Liver (tissue), 9 donors: ENCODE results near the gene COL23A1. TPM values are rescaled to one million over a fixed set of nuclear protein-coding genes. Genes with fewer than 3 reads are reported as not detected.

Experiments
- DNase-seq: peaks from one replicate; pipeline ENCODE4 v3.0.0-alpha.2; 2017; ENCODE audit warnings: low spot score
- H3K27ac ChIP-seq, 2 donors: one replicate each; pipeline ENCODE4 v1.7.0; 2013; ENCODE audit warnings: inconsistent platforms in 2 of 2, low read length in 2 of 2, control low read depth in 1 of 2, low read depth in 1 of 2, mild to moderate bottlenecking in 1 of 2
- H3K27me3 ChIP-seq, 4 donors: one replicate each; pipeline versions ENCODE4 v1.6.1 to v1.7.0; 2013; ENCODE audit warnings: low read length in 3 of 4, inconsistent platforms in 1 of 4, mild to moderate bottlenecking in 1 of 4, moderate library complexity in 1 of 4; ENCODE audit not compliant: control insufficient read depth in 4 of 4, insufficient read depth in 4 of 4
- H3K36me3 ChIP-seq, 4 donors: one replicate each; pipeline versions ENCODE4 v1.6.1 to v1.7.0; 2013; ENCODE audit warnings: low read length in 3 of 4, mild to moderate bottlenecking in 3 of 4, low read depth in 1 of 4, moderate library complexity in 1 of 4; ENCODE audit not compliant: control insufficient read depth in 4 of 4, insufficient read depth in 3 of 4
- H3K4me1 ChIP-seq, 4 donors: one replicate each; pipeline versions ENCODE4 v1.6.1 to v1.7.0; 2013; ENCODE audit warnings: low read length in 3 of 4, mild to moderate bottlenecking in 3 of 4, moderate library complexity in 1 of 4; ENCODE audit not compliant: control insufficient read depth in 4 of 4, insufficient read depth in 4 of 4
- H3K4me3 ChIP-seq, 3 donors: one replicate each; pipeline versions ENCODE4 v1.6.1 to v1.7.0; 2013; ENCODE audit warnings: low read length in 3 of 3, control low read depth in 1 of 3, low read depth in 1 of 3, mild to moderate bottlenecking in 1 of 3
- H3K9ac ChIP-seq, 2 donors: one replicate each; pipeline ENCODE4 v1.7.0; 2013; ENCODE audit warnings: low read length in 2 of 2, mild to moderate bottlenecking in 2 of 2, moderate library complexity in 2 of 2, control low read depth in 1 of 2, low read depth in 1 of 2
- H3K9me3 ChIP-seq, 4 donors: one replicate each; pipeline versions ENCODE4 v1.6.1 to v1.7.0; 2013; ENCODE audit warnings: low read length in 3 of 4; ENCODE audit not compliant: control insufficient read depth in 4 of 4
- EGR1 ChIP-seq, 2 donors: IDR thresholded peaks; 2 replicates each; pipeline ENCODE4 v1.6.1; 2016 to 2018; ENCODE audit warnings: antibody characterized with exemption in 2 of 2, low read depth in 2 of 2
- FOXA1 ChIP-seq: IDR thresholded peaks from 2 replicates; pipeline ENCODE4 v1.6.1; 2016; ENCODE audit warnings: antibody characterized with exemption
- FOXA2 ChIP-seq: IDR thresholded peaks from 2 replicates; pipeline ENCODE4 v1.6.1; 2016; ENCODE audit warnings: antibody characterized with exemption
- GABPA ChIP-seq, 2 donors: IDR thresholded peaks in 1 of 2; conservative IDR thresholded peaks in 1 of 2; 2 replicates each; pipeline ENCODE4 v1.6.1; 2016; ENCODE audit warnings: antibody characterized with exemption in 2 of 2, mild to moderate bottlenecking in 1 of 2, moderate library complexity in 1 of 2
- HNF4A ChIP-seq, 2 donors: conservative IDR thresholded peaks; 2 replicates each; pipeline ENCODE4 v1.6.1; 2016; ENCODE audit warnings: antibody characterized with exemption in 2 of 2, mild to moderate bottlenecking in 2 of 2
- HNF4G ChIP-seq: IDR thresholded peaks from 2 replicates; pipeline ENCODE4 v1.6.1; 2016; ENCODE audit warnings: antibody characterized with exemption
- JUND ChIP-seq, 2 donors: IDR thresholded peaks; 2 replicates each; pipeline ENCODE4 v1.6.1; 2016; ENCODE audit warnings: antibody characterized with exemption in 2 of 2
- NR2F2 ChIP-seq: IDR thresholded peaks from 2 replicates; pipeline ENCODE4 v1.6.1; 2016; ENCODE audit warnings: antibody characterized with exemption
- RAD21 ChIP-seq, 2 donors: IDR thresholded peaks; 2 replicates each; pipeline ENCODE4 v1.6.1; 2016; ENCODE audit warnings: antibody characterized with exemption in 2 of 2, mild to moderate bottlenecking in 2 of 2
- RXRA ChIP-seq, 2 donors: IDR thresholded peaks; 2 replicates each; pipeline ENCODE4 v1.6.1; 2017 to 2018; ENCODE audit warnings: antibody characterized with exemption in 2 of 2, mild to moderate bottlenecking in 1 of 2
- SP1 ChIP-seq: IDR thresholded peaks from 2 replicates; pipeline ENCODE4 v1.6.1; 2018; ENCODE audit warnings: antibody characterized with exemption, mild to moderate bottlenecking
- TAF1 ChIP-seq: conservative IDR thresholded peaks from 2 replicates; pipeline ENCODE4 v1.6.1; 2016; ENCODE audit warnings: antibody characterized with exemption, mild to moderate bottlenecking
- YY1 ChIP-seq: IDR thresholded peaks from 2 replicates; pipeline ENCODE4 v1.6.1; 2016; ENCODE audit warnings: antibody characterized with exemption, mild to moderate bottlenecking
- WGBS: extraction: QIAGEN DNeasy Blood & Tissue Kit; methylation state at CpG from one replicate; pipeline ENCODE4 v1.1.7; 2013; 5-methylcytosine and 5-hydroxymethylcytosine counted together
- polyA plus RNA-seq, 2 donors: library from polyadenylated mRNA; stranded (reverse) in 1 of 2; unstranded in 1 of 2; fragments of 200-250 nt in 1 of 2; fragments of >200 nt in 1 of 2; fragmentation: Nextera tagmentation in 1 of 2; extraction: Ambion mirVana in 1 of 2; gene quantifications; one replicate each; pipeline versions ENCODE4 v1.2.1 to v1.2.3, GENCODE V29; 2013 to 2015
- total RNA-seq, 2 donors: library from RNA; depleted of rRNA; stranded (reverse); fragments of >200 nt; gene quantifications; one replicate each; pipeline ENCODE4 v1.2.3, GENCODE V29; 2014
- TF ChIP-seq, protein P1 (sequence below): IDR thresholded peaks from 2 replicates; pipeline ENCODE4 v1.6.1; 2016; ENCODE audit warnings: antibody characterized with exemption
- TF ChIP-seq, protein P2 (sequence below): IDR thresholded peaks from 2 replicates; pipeline ENCODE4 v1.6.1; 2016; ENCODE audit warnings: antibody characterized with exemption
- TF ChIP-seq, protein P3 (sequence below): fragments of 150-350 bp; IDR thresholded peaks from 2 replicates; pipeline ENCODE4 v1.5.1; 2017; ENCODE audit warnings: improper control_type of control experiment, low read depth, low read length; ENCODE audit not compliant: missing input control
- TF ChIP-seq, protein P4 (sequence below): IDR thresholded peaks from 2 replicates; pipeline ENCODE4 v1.6.1; 2016; ENCODE audit warnings: antibody characterized with exemption
- TF ChIP-seq, protein P5 (sequence below): IDR thresholded peaks from 2 replicates; pipeline ENCODE4 v1.6.1; 2016; ENCODE audit warnings: antibody characterized with exemption, mild to moderate bottlenecking
- donor health status: healthy.
- donor health status: healthy.
- donor health status: healthy.
- donor health status: healthy.
- donor health status: healthy.

The COL23A1 gene
- total and polyA plus RNA-seq, 4 donors, result 0.08 to 1.4 (median 0.27) TPM

DNA sequence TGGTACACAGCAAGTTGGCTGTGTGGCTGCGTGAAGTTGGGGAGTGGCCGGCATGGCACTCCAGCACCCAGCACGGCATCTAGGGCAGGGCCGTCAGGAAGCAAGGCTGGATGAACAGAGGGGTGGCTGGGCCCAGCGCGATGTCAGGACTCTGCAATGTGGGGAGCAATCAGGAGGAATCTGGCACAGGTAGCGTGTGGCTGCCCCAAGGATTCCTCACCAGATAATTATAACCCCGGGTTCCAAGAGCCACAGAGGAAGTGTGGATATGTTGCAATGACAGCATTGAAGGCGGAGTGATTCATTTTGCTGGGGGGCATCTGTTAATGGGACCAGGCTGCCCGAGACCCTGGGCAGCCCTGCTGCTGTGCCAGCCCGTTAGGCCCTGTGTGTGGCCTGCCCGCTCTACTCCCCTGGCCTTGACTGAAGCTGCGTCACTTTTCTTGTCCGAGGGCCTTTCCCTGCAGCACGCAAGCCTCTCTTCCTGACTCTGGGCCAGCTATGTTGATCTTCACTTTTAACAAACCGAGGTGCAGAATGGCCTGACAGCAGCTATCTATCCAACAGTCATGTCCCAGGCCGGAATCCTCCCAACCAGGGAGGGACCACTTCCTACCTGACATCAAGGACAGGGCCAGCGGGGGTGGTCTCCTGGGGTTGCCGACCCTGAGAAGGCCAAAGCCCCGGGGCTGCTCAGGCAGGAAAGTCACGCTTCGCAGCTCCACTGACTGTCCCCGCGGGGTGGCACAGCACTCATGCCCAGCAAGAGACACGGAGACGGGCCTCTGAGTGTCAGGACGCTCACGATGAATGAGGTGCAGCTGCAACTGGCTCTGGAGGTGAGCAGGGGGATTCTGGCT lies 239.6 kb downstream of the COL23A1 start:
- Histone ChIP-seq H3K9ac (no peak overlapping the region), H3K27ac (no peak overlapping the region), H3K9me3 (no peaks in the 10 kb centered on the region), H3K27me3 (no peaks in the 10 kb centered on the region), H3K4me3 (no peak overlapping the region), H3K4me1 (no peaks in the 10 kb centered on the region), H3K36me3 (no peaks in the 10 kb centered on the region)
- no peak for DNase-seq
- TF ChIP-seq TAF1, result no peak
- no peak for TF ChIP-seq RAD21 (IDR thresholded peaks at IDR 0.05)
- no peak for TF ChIP-seq EGR1 (IDR thresholded peaks at IDR 0.05; ENCODE audit: low read depth in 2 of 2)
- TF ChIP-seq FOXA1, result no peak
- TF ChIP-seq, protein P1, sequence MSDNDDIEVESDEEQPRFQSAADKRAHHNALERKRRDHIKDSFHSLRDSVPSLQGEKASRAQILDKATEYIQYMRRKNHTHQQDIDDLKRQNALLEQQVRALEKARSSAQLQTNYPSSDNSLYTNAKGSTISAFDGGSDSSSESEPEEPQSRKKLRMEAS, result no peak
- TF ChIP-seq, protein P2, sequence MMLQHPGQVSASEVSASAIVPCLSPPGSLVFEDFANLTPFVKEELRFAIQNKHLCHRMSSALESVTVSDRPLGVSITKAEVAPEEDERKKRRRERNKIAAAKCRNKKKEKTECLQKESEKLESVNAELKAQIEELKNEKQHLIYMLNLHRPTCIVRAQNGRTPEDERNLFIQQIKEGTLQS, result no peak
- no peak for TF ChIP-seq FOXA2
- TF ChIP-seq HNF4G, result no peak
- no peak for TF ChIP-seq NR2F2
- TF ChIP-seq, protein P3, sequence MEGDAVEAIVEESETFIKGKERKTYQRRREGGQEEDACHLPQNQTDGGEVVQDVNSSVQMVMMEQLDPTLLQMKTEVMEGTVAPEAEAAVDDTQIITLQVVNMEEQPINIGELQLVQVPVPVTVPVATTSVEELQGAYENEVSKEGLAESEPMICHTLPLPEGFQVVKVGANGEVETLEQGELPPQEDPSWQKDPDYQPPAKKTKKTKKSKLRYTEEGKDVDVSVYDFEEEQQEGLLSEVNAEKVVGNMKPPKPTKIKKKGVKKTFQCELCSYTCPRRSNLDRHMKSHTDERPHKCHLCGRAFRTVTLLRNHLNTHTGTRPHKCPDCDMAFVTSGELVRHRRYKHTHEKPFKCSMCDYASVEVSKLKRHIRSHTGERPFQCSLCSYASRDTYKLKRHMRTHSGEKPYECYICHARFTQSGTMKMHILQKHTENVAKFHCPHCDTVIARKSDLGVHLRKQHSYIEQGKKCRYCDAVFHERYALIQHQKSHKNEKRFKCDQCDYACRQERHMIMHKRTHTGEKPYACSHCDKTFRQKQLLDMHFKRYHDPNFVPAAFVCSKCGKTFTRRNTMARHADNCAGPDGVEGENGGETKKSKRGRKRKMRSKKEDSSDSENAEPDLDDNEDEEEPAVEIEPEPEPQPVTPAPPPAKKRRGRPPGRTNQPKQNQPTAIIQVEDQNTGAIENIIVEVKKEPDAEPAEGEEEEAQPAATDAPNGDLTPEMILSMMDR, result no peak
- no peak for TF ChIP-seq SP1
- no peak for TF ChIP-seq RXRA (IDR thresholded peaks at IDR 0.05)
- no peak for TF ChIP-seq HNF4A (conservative IDR thresholded peaks at IDR 0.05)
- TF ChIP-seq YY1, result no peak
- TF ChIP-seq, protein P4, sequence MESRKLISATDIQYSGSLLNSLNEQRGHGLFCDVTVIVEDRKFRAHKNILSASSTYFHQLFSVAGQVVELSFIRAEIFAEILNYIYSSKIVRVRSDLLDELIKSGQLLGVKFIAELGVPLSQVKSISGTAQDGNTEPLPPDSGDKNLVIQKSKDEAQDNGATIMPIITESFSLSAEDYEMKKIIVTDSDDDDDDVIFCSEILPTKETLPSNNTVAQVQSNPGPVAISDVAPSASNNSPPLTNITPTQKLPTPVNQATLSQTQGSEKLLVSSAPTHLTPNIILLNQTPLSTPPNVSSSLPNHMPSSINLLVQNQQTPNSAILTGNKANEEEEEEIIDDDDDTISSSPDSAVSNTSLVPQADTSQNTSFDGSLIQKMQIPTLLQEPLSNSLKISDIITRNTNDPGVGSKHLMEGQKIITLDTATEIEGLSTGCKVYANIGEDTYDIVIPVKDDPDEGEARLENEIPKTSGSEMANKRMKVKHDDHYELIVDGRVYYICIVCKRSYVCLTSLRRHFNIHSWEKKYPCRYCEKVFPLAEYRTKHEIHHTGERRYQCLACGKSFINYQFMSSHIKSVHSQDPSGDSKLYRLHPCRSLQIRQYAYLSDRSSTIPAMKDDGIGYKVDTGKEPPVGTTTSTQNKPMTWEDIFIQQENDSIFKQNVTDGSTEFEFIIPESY, result no peak
- no peak for TF ChIP-seq JUND (IDR thresholded peaks at IDR 0.05)
- TF ChIP-seq, protein P5, sequence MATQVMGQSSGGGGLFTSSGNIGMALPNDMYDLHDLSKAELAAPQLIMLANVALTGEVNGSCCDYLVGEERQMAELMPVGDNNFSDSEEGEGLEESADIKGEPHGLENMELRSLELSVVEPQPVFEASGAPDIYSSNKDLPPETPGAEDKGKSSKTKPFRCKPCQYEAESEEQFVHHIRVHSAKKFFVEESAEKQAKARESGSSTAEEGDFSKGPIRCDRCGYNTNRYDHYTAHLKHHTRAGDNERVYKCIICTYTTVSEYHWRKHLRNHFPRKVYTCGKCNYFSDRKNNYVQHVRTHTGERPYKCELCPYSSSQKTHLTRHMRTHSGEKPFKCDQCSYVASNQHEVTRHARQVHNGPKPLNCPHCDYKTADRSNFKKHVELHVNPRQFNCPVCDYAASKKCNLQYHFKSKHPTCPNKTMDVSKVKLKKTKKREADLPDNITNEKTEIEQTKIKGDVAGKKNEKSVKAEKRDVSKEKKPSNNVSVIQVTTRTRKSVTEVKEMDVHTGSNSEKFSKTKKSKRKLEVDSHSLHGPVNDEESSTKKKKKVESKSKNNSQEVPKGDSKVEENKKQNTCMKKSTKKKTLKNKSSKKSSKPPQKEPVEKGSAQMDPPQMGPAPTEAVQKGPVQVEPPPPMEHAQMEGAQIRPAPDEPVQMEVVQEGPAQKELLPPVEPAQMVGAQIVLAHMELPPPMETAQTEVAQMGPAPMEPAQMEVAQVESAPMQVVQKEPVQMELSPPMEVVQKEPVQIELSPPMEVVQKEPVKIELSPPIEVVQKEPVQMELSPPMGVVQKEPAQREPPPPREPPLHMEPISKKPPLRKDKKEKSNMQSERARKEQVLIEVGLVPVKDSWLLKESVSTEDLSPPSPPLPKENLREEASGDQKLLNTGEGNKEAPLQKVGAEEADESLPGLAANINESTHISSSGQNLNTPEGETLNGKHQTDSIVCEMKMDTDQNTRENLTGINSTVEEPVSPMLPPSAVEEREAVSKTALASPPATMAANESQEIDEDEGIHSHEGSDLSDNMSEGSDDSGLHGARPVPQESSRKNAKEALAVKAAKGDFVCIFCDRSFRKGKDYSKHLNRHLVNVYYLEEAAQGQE, result no peak
- TF ChIP-seq GABPA (IDR thresholded peaks at IDR 0.05 in 1 of 2, conservative IDR thresholded peaks at IDR 0.05 in 1 of 2), result no peak
- 83% methylated on average over 28 of the region's 28 CpGs for WGBS
